GM19239 (cell line): ENCODE measurements around the gene ALOXE3.

Source experiments
- DNase-seq: peaks from one replicate; pipeline ENCODE4 v3.0.0; 2011; ENCODE audit warnings: low spot score; ENCODE audit not compliant: insufficient read length
- FAIRE-seq: peaks from 2 replicates; lab custom pipeline; 2011; peaks lifted over from hg19 to GRCh38; lab: Jason Lieb, UNC

The ALOXE3 gene

DNA sequence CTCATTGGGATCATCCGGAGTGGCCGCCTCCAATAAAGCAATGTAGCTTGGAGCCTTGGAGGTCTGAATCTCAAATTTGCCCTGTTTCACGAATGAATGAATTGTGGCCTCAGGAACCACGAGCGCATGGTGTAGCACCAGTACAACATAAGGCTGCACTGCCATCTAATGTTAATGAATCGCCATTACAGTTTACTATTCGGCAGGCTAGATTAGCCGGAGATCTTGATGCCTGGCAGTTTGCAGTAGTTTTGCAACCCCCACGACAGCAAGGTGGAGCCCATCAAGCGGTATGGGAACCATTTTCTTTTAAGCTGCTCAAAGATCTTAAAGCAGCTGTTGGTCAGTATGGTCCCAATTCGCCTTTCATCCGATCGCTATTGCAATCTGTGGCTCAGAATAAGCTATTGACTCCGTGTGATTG, 60.6 kb downstream of the ALOXE3 start:
- DNase-seq (peak; percentile 65), FAIRE-seq (peak; percentile 90)

DNA sequence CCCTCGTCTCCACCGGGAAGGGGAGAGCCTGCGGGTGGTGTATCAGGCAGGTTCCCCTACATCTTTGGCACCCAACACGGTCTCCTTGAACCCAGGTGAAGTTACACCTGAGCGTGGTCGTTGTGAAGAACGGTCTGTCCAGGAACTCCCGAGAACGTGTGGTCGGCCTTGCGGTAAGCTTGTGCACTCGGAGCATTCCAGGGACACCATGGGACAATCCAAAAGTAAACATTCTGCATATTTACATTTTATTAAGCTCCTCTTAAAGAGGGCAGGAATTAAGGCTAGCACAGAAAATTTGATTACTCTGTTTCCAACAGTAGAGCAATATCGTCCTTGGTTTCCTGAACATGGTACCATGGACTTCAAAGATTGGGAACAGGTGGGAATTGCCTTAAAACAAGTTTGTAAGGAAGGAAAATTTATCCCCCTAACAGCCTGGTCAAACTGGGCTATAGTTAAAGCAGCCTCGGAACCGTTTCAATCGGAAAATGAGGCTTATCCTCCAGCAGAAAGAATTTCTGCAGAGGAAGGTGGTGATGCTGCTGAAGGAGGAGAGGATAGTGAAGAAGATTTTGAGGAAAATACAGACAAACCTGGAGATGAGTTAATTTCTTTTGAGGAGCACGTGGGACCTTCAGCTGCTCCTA, 61.2 kb downstream of the ALOXE3 start:
- no peak for DNase-seq
- FAIRE-seq = no peak

DNA sequence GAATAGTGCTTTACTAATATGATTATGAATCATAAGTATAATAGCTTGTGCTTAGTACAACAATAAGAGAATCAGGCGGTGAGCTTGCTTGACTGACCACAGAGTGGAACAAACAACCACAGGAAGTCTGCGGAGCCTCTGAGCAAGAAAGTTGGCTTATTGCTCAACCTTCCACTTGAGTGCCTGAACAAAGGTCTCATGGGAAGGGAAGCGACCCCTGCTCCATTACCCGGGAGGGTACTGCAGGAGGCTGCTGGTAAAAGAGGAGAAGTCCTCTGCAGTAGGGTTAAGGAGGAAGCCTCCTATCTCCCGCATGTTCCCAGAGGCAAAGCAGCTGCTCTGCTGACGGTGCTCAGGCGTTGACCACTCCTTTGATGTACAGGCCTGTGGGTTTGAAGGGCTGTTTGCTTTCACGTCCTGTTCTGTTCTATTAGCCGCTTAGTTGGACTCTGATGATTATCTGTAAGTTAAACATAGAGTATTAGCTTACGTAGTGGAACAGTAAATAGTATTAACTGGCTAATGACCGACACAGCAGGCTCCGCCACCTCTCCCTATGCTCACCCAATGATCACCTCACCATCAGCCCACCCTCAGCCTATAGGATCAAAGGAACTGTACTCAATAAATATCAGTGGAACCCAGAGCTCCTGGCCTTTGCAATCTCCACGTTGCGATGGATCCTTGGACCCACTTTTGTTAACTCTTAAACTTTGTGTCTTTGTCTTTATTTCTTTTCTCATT, 61.9 kb downstream of the ALOXE3 start:
- DNase-seq (peak; percentile 50), FAIRE-seq (peak; percentile 78)

DNA sequence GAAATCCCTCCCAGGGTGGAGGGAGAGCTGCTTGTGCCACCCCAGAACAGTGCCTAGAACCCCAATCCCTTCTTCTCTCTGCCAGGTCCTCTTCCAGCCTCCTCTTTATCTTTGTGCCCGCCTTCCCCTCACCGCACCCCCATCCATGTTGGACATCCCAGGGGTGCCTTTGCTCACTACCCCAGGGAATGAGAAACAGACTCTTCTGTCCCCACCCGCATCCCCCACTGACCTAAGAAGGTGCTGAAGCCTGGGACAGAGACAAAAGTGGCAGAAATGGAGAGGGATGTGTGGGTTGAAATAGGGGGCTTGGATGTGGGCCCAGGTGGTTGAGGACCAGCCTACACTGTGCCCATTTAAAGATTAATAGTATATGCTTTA, 62.5 kb downstream of the ALOXE3 start:
- DNase-seq (no peak), FAIRE-seq (no peak)

DNA sequence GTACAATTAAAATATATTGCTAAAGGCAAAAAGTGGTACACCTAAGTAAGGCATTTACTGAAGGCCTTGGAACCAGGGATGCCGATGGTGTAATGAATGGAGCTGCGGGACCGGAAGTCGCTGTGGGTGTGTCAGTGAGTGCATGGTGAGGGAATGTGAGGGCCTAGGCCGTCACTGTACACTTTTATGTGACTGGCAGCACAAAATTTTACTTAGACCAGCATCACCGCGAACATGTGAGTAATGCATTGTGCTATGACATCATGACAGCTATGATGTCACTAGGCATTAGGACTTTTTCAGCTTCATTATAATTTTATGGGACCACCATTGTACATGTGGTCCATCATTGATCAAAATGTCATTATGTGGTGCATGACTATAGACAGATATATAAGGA, 64.7 kb downstream of the ALOXE3 start:
- DNase-seq = no peak
- no peak for FAIRE-seq

DNA sequence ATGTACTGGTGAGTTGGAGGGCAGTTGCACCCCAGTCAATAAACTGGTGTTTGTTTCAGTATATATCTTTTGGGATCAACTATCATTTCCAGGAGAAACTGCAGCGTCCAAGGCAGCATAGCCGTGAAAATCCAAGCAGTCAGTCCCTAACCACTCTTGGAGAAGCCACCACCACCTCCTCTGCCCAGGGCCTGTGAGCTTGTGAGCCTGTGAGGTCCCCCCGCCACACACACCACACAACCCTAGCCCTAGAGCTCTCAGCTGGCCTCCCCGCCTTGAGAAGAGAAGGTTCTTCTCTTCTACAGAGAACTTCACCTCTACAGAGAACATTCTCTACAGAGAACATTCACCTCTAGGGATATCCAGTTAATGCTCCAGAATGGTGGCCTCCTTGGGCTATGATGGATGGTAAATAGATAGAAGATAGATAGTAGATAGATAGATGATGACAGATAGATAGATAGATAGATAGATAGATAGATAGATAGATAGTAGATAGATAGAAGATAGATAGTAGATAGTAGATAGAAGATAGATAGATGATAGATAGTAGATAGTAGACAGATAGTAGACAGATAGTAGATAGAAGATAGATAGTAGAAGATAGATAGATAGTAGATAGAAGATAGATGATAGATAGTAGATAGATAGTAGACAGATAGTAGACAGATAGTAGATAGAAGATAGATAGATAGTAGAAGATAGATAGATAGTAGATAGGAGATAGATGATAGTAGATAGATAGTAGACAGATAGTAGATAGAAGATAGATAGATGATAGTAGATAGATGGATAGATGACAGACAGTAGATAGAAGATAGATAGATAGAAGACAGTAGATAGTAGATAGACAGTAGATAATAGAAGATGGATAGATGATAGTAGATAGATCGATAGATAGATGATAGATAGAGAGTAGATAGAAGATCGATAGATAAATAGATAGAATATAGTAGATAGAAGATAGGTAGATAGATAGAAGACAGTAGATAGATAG, 65.8 kb downstream of the ALOXE3 start:
- FAIRE-seq = no peak
- DNase-seq = no peak

DNA sequence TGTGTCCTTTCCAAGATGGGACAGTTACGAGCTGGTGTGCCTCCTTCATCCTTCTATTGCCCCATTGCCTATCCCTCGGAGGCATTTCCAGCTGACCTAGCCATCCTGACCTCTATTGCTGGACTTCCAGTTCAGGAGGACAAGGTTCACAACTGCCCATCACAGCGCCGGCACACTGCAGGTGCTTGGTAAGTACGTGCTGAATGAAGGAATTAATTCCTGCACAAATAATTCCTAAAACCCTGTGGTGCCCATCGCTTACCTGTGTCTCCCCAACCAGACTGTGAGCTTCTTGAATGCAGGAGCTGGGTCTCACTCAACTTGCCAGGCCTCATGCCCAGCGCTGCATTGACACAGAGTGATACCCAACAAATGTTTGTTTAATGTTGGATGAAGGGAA, 66.5 kb downstream of the ALOXE3 start:
- DNase-seq (no peak), FAIRE-seq (no peak)

DNA sequence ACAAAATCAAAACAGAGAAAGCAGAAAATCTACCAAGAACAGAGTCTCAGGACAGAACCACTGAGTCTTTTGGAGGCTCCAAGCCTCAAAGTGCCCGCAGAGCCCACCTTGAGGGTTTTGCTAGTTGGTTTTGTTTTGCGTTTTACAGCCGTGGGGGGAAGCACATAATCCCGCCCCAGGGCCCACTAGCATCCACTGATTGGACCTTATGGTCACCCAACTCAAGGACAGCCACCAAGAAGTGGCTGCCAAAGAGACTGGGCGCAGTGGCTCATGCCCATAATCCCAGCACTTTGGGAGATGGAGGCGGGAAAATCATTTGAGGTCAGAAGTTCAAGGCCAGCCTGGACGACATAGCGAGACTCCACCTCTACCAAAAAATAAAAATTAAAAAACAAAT, 69.6 kb downstream of the ALOXE3 start:
- FAIRE-seq = no peak
- DNase-seq = no peak

DNA sequence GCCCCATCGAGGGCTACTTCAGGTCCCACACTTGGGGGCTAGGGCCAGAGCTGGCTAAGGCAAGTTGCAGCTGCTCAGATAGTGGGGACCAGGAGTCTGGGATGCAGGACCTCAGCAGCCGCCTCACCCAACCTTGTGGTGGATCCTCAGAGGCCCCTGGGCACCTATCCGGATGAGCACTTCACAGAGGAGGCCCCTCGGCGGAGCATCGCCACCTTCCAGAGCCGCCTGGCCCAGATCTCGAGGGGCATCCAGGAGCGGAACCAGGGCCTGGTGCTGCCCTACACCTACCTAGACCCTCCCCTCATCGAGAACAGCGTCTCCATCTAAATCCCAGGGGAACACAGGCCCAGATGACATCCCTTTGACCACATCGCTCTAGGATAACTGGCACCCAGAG, 70.1 kb downstream of the ALOXE3 start:
- DNase-seq (no peak), FAIRE-seq (no peak)

DNA sequence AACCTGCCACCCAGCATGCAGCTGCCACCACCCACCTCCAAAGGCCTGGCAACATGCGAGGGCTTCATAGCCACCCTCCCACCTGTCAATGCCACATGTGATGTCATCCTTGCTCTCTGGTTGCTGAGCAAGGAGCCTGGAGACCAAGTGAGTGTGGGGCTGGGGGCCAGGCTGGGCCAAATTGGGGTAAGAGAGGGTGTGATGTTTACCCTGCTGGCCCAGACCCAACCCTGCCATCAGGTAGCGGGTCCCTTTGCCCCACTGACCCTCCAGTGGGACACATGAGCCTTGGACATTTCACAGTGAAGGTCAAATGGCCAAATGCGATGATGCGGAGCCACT, 70.6 kb downstream of the ALOXE3 start:
- DNase-seq (no peak), FAIRE-seq (no peak)

DNA sequence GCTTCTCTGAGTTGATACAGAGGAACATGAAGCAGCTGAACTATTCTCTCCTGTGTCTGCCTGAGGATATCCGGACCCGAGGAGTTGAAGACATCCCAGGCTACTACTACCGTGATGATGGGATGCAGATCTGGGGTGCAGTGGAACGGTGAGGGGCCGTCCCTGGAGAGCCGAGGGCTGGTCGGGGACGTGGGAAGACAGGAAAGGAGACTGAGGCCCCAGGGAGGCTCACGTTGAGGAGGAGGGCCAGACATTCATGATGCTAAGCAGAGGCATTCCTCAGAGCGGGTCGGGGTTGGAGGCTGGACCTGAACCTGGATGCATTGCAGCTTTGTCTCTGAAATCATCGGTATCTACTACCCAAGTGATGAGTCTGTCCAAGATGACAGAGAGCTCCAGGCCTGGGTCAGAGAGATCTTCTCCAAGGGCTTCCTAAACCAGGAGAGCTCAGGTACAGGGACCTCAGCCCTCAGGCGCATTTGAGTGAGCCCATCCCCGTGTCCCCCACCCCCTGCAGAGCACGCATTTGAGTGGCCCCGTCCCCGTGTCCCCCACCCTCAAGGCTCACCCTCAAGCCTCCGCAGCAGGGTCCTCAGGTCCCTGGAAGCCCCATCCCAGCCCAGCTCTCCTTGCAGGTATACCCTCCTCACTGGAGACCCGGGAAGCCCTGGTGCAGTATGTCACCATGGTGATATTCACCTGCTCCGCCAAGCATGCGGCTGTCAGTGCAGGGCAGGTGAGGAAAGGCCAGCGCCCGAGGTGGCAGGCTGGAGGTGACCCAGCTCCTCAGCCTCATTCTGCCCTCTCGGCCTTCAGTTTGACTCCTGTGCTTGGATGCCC, 71.2 kb downstream of the ALOXE3 start:
- FAIRE-seq (no peak), DNase-seq (no peak)

DNA sequence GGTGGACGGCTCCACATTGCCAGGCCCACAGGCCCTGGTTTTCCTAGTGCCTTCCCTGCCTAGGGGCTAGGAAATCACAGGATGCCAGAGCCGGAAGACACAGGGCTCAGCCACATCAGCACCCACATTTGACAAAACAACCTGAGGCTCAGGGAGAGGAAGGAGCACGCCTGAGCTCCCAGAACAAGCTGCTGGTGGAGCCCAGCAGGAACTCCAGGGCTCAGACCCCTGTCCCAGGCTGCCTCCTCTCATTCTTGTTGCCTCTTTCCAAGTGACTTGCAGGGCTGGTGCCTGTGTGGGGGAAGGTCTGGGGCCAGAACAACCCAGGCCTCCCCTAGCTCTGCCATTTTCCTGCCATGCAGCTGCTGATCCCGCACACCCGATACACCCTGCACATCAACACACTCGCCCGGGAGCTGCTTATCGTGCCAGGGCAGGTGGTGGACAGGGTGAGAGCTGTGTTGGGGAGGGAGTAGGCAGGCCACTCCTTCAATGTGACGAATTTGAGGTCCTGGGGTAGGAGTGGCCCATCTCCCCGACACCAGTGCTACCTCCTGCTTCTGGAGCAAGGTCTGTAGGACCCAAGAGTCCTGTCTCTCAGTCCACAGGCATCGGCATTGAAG, 71.9 kb downstream of the ALOXE3 start:
- FAIRE-seq = no peak

More for the DNA sequence above, 71.9 kb downstream of the ALOXE3 start:
- DNase-seq = no peak
